GM19328 (cell line): ENCODE data around the gene SCUBE3.

Source experiments
- ATAC-seq: cut with Tn5 transposase; IDR thresholded peaks from one replicate; pipeline ENCODE4 v1.9.1; 2021; ENCODE audit warnings: mild to moderate bottlenecking, moderate library complexity; ENCODE audit not compliant: unreplicated experiment

Gene SCUBE3

GRCh38 chr6:35209081-35209480, 4.7 kb upstream of the SCUBE3 start:
- no peak for ATAC-seq

GRCh38 chr6:35209622-35210247, 4.0 kb upstream of the SCUBE3 start:
- no peak for ATAC-seq

DNA sequence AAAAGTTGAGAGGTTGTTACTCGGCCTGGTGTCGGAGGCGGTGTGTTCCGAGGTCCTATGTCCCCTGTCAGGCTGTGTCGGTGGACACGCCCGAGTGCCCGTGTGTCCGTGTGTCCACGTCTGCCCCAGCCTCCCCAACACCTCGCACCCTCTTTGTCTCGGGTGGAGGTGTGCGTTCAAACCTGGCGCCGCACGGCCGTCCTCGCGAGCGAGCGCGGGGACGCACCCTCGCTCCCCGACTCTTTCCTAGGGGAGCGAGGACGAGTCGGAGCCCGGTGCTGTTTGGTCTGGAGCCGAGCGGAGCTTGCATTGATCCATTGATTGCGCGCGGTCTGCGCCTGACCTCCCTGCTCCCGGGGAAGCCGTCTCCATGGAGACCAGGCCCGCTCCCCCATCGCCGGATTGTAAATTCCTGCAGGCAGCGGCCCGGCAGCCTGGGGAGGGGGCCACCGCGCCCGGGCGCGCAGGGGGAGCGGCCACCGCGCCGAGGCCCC, 411 bp upstream of the SCUBE3 start:
- no peak for ATAC-seq

DNA sequence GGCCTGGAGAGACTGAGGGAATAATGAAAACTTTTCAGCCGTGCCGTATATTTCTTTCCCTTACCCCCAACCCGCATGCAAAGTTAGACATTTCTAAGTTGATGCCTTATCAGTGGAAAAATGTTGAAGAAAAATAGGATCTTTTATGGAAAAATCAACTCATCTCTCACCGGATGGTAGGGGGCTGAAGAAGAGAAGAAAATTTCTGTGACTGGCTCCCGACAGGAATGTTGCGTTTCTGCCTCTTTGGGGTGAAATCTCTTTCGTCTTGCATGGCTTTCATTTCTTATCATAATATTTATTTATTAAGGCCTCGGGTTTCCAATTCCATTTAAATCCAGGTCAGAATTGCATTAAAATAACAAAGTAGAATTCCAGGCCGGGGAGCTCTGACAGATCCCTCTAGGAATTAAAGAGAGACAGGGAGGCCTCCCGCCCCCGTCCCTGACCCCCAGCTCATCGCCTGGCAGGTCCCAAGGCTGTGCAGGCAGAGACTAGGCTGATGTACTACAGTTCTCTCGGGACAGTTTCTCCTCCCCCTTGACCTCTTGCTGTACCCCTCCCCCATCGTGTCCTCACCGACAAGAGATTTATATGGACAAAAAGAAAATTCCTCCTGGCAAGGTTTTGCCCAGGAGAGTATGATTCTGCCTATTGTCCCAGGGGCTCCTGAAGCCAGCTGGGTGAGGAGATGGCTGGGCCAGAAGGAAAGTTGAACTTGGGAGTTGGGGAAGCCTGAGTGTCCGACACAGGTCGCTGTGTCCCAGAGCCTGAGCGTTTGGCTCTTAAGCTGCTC, 1.3 kb downstream of the SCUBE3 start:
- no peak for ATAC-seq

GRCh38 chr6:35215665-35216411, 2.1 kb downstream of the SCUBE3 start:
- no peak for ATAC-seq

- ATAC-seq: no peak
Observed at GRCh38 chr6:35216412-35216732, 2.6 kb downstream of the SCUBE3 start.

GRCh38 chr6:35216851-35217811, 3.4 kb downstream of the SCUBE3 start:
- ATAC-seq: no peak

DNA sequence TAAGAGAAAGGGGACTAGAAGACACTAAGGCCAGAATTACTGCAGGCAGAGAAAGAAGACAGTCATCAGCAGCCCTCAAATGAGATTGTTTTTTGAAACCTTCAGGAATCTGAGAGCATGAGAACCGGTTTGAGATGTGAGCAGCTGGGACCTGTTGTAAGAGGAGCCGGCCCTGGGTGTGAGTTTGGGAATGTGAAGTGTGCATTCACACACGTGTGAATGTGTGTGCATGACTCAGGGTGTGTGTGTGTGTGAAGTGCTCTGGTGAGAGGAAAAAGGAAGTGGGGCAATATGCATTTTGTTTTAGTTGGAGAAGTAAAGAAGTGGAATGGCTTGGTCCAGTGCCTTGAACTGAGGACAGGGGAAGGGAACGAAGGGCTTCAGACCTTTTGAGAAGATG, 4.3 kb downstream of the SCUBE3 start:
- no peak for ATAC-seq

- no peak for ATAC-seq
Observed at GRCh38 chr6:35218456-35218855, 4.7 kb downstream of the SCUBE3 start.

GRCh38 chr6:35219683-35220326, 6.0 kb downstream of the SCUBE3 start:
- no peak for ATAC-seq

GRCh38 chr6:35220711-35221110, 7.0 kb downstream of the SCUBE3 start:
- ATAC-seq: no peak

DNA sequence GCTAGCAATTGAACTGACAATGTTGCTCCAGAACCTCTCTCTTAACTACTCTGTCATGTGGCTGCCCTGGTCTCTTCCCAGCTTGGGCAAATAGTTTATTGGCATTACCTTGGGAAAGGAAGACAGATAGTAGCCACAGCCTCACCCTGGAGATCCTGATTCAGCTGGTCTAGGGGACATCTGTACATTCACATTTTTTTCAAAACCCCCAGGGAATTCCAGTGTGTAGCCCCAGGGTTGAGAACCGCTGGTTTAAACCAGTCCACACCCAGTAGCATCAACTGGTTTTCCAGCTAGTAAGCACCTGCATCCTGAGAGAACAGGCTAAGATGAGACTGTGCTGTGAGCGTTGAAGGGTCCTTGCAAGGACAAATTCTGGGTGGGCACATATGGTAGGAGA, 9.6 kb downstream of the SCUBE3 start:
- ATAC-seq: no peak

- no peak for ATAC-seq
Observed at GRCh38 chr6:35224720-35225119, 11.0 kb downstream of the SCUBE3 start.

GRCh38 chr6:35228481-35228880, 14.7 kb downstream of the SCUBE3 start:
- ATAC-seq: no peak

DNA sequence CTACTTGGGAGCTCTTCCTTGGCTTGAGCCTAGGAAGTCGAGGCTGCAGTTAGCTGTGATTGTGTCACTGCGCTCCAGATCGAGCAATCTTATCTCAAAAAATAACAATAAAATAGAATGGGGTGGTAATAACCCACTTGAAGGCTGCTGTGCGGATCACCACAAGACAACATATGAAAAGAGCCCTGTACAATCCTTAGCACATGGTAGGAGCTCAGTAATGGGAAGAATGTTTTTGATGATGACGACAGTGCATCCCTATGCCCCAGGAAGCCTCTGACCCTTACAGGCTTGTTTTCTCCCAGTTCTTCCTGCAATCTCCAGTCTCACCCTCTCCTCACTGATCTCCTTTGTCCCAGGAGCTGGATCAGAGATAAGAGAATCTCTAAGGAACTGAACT, 15.5 kb downstream of the SCUBE3 start:
- no peak for ATAC-seq

GRCh38 chr6:35230498-35230897, 16.7 kb downstream of the SCUBE3 start:
- ATAC-seq: no peak

GRCh38 chr6:35230950-35231349, 17.2 kb downstream of the SCUBE3 start:
- no peak for ATAC-seq

GRCh38 chr6:35231563-35231962, 17.8 kb downstream of the SCUBE3 start:
- no peak for ATAC-seq

- ATAC-seq: no peak
Observed at GRCh38 chr6:35234901-35235300, 21.1 kb downstream of the SCUBE3 start.

- no peak for ATAC-seq
Observed at GRCh38 chr6:35236223-35236622, 22.5 kb downstream of the SCUBE3 start.
